A673 (cell line): ENCODE results near the gene PLEKHB2. TPM values are rescaled to one million over a fixed set of nuclear protein-coding genes. Genes with fewer than 3 reads are reported as not detected.
"Not testable (repeated sequence)": the region's sequence is repeated elsewhere in the genome, so short reads cannot be mapped to it uniquely, and the experiment has no call there.

Source experiments
- BruUV-seq: library from RNA; stranded (reverse); fragments of 400-500 nt; replicated peaks from 2 replicates; lab custom pipeline; 2021; lab: Mats Ljungman, UMichigan
- CTCF ChIA-PET: fragments of 300-600 bp; sonication (Branson Sonifier 250); formaldehyde crosslinking; loops from one replicate; lab custom pipeline; 2022; ENCODE audit warnings: antibody characterized with exemption; lab: Charles Lee
- POLR2A ChIA-PET: fragments of 300-600 bp; sonication (Branson Sonifier 250); formaldehyde crosslinking; loops from one replicate; lab custom pipeline; 2022; ENCODE audit warnings: antibody characterized with exemption; ENCODE audit not compliant: low non-redundant PET; lab: Charles Lee
- DNase-seq: peaks from one replicate; pipeline ENCODE4 v3.0.0-alpha.2; 2015; ENCODE audit warnings: low spot score
- H3K27ac ChIP-seq: fragments of 200-600 bp; sonication (generic); 2 replicates; pipeline ENCODE4 v1.5.1; 2016; ENCODE audit warnings: mixed run types, low read depth, mild to moderate bottlenecking, mixed read lengths, antibody characterized with exemption, low read length; ENCODE audit not compliant: poor library complexity, severe bottlenecking
- H3K27me3 ChIP-seq: fragments of 200-600 bp; sonication (generic); replicated peaks from 2 replicates; pipeline ENCODE4 v1.6.1; 2017; ENCODE audit warnings: mixed run types, low read depth, mild to moderate bottlenecking, mixed read lengths, antibody characterized with exemption, low read length; ENCODE audit not compliant: insufficient read depth, poor library complexity
- H3K36me3 ChIP-seq: fragments of 200-600 bp; sonication (generic); 2 replicates; pipeline ENCODE4 v1.6.1; 2016; ENCODE audit warnings: mixed run types, mild to moderate bottlenecking, mixed read lengths, antibody characterized with exemption, low read length; ENCODE audit not compliant: insufficient read depth, poor library complexity, severe bottlenecking
- H3K4me1 ChIP-seq: fragments of 200-600 bp; sonication (generic); 2 replicates; pipeline ENCODE4 v1.6.1; 2017; ENCODE audit warnings: mixed run types, mild to moderate bottlenecking, mixed read lengths, antibody characterized with exemption, low read length; ENCODE audit not compliant: insufficient read depth, poor library complexity, severe bottlenecking
- H3K4me3 ChIP-seq: fragments of 200-600 bp; sonication (generic); 2 replicates; pipeline ENCODE4 v1.5.1; 2016; ENCODE audit warnings: low read depth, mixed run types, mild to moderate bottlenecking, mixed read lengths, low read length; ENCODE audit not compliant: poor library complexity, severe bottlenecking
- H3K9me3 ChIP-seq: fragments of 200-600 bp; sonication (generic); 2 replicates; pipeline ENCODE4 v1.6.1; 2016; ENCODE audit warnings: mixed run types, low read depth, mild to moderate bottlenecking, mixed read lengths, antibody characterized with exemption, low read length; ENCODE audit not compliant: poor library complexity, severe bottlenecking
- CTCF ChIP-seq: fragments of 300-800, 200-600 bp; sonication (generic); conservative IDR thresholded peaks from 2 replicates; pipeline ENCODE4 v1.5.1; 2017; ENCODE audit warnings: low read depth, mild to moderate bottlenecking, antibody characterized with exemption, low read length, moderate library complexity, mixed read lengths
- EZH2 ChIP-seq: fragments of 200-600 bp; sonication (generic); IDR thresholded peaks from 2 replicates; pipeline ENCODE4 v1.6.1; 2017; ENCODE audit warnings: borderline replicate concordance, low read depth, mild to moderate bottlenecking, mixed read lengths, antibody characterized with exemption, low read length; ENCODE audit not compliant: poor library complexity, severe bottlenecking
- intact Hi-C: fragments of 100-400 bp; cut with micrococcal nuclease; formaldehyde crosslinking; loops from one replicate; pipeline ENCODE4 v1.10.0; 2022; ENCODE audit not compliant: unreplicated experiment
- total RNA-seq: library from RNA; stranded (reverse); gene quantifications from 2 replicates; pipeline ENCODE4 v1.2.3, GENCODE V29; 2021

The PLEKHB2 gene
- total RNA-seq, 1 experiment from 2014 or later: 63.8 TPM

GRCh38 chr2:131076707-131077106 lies 28.4 kb upstream of the PLEKHB2 start:
- Histone ChIP-seq H3K36me3 (peaks cover 69% of the 10 kb centered on the region), H3K9me3 (no peaks in the 10 kb centered on the region), H3K27ac (no peak overlapping the region), H3K4me1 (no peaks in the 10 kb centered on the region), H3K27me3 (no peaks in the 10 kb centered on the region), H3K4me3 (no peak overlapping the region)
- ChIA-PET POLR2A (no interaction called here), CTCF (no interaction called here)
- BruUV-seq: no TSS peak
- no peak for TF ChIP-seq EZH2
- no peak for TF ChIP-seq CTCF
- DNase-seq: no peak
- intact Hi-C loops: no loop called here

DNA sequence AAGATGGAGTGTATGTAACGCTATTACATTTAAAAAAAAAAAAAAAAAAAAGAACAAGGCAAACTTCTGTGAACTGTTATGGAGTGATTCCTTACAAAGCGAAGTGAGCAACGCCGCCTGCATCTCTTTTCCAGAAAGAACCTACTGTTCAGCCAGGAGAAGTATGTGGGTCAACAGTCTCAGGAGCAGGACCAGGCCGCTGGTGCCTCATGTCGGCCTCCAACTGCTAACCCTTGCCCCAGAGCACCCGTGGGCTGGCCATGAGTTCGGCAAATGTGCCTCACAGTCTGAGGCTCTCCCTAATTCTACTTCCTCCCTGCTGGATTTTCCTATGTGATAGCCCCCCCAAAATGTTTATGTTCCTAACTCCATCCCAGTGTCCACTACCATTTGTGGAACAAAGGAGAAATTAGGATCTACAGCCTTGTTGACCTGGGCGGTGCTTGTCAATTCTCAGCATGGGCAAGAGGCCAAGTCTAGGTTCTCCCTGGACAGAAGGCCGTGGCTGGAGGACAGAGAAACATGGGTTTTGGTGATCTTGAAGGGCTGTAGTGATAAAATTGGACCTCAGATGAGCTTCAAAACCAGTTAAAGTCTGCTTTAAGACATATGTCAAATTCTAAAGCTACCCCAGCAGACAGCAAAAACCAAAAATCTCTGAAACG lies 27.8 kb upstream of the PLEKHB2 start:
- intact Hi-C loops: no loop called here

DNA sequence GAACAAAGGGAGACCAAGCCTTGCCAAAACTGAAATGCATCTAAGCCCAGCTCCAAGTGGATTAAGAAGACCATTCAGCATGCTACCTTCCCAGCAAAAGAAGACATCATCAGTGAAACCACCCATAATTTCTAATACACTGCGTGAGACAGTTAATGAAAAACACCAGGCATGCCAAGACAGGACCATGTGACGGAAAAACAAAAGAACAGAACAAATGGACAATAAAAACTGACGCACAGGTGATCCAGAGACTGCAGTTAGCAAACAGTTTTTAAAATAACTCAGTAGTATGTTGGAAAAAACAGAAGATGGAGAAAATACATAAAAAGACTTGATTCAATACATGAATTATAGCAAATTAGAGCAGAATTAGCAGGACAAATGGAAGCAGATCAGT lies 27.2 kb upstream of the PLEKHB2 start:
- TF ChIP-seq EZH2: no peak
- TF ChIP-seq CTCF: no peak
- ChIA-PET CTCF (no interaction called here), POLR2A (no interaction called here)
- Histone ChIP-seq H3K27me3 (no peaks in the 10 kb centered on the region), H3K9me3 (no peaks in the 10 kb centered on the region), H3K36me3 (peaks cover 78% of the 10 kb centered on the region), H3K4me3 (no peak overlapping the region), H3K4me1 (no peaks in the 10 kb centered on the region), H3K27ac (no peak overlapping the region)
- no peak for DNase-seq
- intact Hi-C loops: no loop called here
- no TSS peak for BruUV-seq

More for the DNA sequence above, 27.8 kb upstream of the PLEKHB2 start:
- no TSS peak for BruUV-seq
- no peak for DNase-seq
- POLR2A ChIA-PET: no interaction called here
- CTCF ChIA-PET: no interaction called here
- Histone ChIP-seq H3K4me1 (no peaks in the 10 kb centered on the region), H3K27me3 (no peaks in the 10 kb centered on the region), H3K27ac (no peak overlapping the region), H3K36me3 (peaks cover 75% of the 10 kb centered on the region), H3K9me3 (no peaks in the 10 kb centered on the region), H3K4me3 (no peak overlapping the region)
- TF ChIP-seq CTCF (no peak), EZH2 (no peak)

DNA sequence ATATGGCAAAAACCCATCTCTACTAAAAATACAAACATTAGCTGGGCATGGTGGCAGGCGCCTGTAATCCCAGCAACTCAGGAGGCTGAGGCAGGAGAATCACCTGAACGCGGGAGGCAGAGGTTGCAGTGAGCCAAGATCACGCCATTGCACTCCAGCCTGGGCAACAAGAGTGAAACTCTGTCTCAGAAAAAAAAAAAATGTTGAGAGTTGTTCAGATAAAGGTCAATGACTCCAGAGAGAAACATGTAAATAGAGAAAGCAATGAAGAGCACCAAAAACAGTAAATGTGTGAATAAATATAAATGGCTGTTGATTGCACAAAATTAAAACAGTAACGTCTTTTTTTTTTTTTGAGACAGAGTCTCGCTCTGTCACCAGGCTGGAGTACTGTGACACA lies 25.2 kb upstream of the PLEKHB2 start:
- H3K27me3 ChIP-seq, H3K4me3 ChIP-seq, POLR2A ChIA-PET, intact Hi-C loops, DNase-seq, BruUV-seq, CTCF ChIA-PET, H3K27ac ChIP-seq, H3K9me3 ChIP-seq, H3K4me1 ChIP-seq: not testable (repeated sequence)
- H3K36me3 ChIP-seq: peaks cover 76% of the 10 kb centered on the region
